ENCODE measurements around the gene ZNF175.

The ZNF175 gene

GRCh38 chr19:51564791-51565190 is 6.3 kb upstream of the ZNF175 start:
- Histone ChIP-seq H3K9me3 (ENCODE audit: control insufficient read depth, insufficient read depth, low read length) (no peaks in the 10 kb centered on the region), H3K36me3 (ENCODE audit: insufficient read depth, low read length) (no peaks in the 10 kb centered on the region), H3K4me1 (ENCODE audit: insufficient read depth, low read length) (no peaks in the 10 kb centered on the region), H3K9ac (ENCODE audit: low read depth, low read length) (no peak overlapping the region)

GRCh38 chr19:51565583-51565982 is 5.5 kb upstream of the ZNF175 start:
- Histone ChIP-seq H3K9ac (ENCODE audit: low read depth, low read length) (no peak overlapping the region), H3K36me3 (ENCODE audit: insufficient read depth, low read length) (no peaks in the 10 kb centered on the region), H3K9me3 (ENCODE audit: control insufficient read depth, insufficient read depth, low read length) (no peaks in the 10 kb centered on the region), H3K4me1 (ENCODE audit: insufficient read depth, low read length) (no peaks in the 10 kb centered on the region)

GRCh38 chr19:51566489-51567100 is 4.5 kb upstream of the ZNF175 start:
- H3K9me3 ChIP-seq (ENCODE audit: control insufficient read depth, insufficient read depth, low read length) = no peaks in the 10 kb centered on the region
- no peaks in the 10 kb centered on the region for H3K36me3 ChIP-seq (ENCODE audit: insufficient read depth, low read length)
- no peaks in the 10 kb centered on the region for H3K4me1 ChIP-seq (ENCODE audit: insufficient read depth, low read length)
- no peak overlapping the region for H3K9ac ChIP-seq (ENCODE audit: low read depth, low read length)

- H3K4me1 ChIP-seq (ENCODE audit: insufficient read depth, low read length) = no peaks in the 10 kb centered on the region; the same call in 1 of the 2 replicates
- H3K9ac ChIP-seq (ENCODE audit: low read depth, low read length) = no peak overlapping the region
- H3K36me3 ChIP-seq (ENCODE audit: insufficient read depth, low read length) = no peaks in the 10 kb centered on the region
- no peaks in the 10 kb centered on the region for H3K9me3 ChIP-seq (ENCODE audit: control insufficient read depth, insufficient read depth, low read length)
Observed at GRCh38 chr19:51567583-51567982, 3.5 kb upstream of the ZNF175 start.

GRCh38 chr19:51568456-51568855 is 2.6 kb upstream of the ZNF175 start:
- no peaks in the 10 kb centered on the region; the same call in 1 of the 2 replicates for H3K4me1 ChIP-seq (ENCODE audit: insufficient read depth, low read length)

GRCh38 chr19:51571599-51571998 is 516 bp downstream of the ZNF175 start:
- H3K9me3 ChIP-seq (ENCODE audit: control insufficient read depth, insufficient read depth, low read length) = no peaks in the 10 kb centered on the region
- H3K36me3 ChIP-seq (ENCODE audit: insufficient read depth, low read length) = peaks cover 3% of the 10 kb centered on the region; the same call in 1 of the 2 replicates
- H3K9ac ChIP-seq (ENCODE audit: low read depth, low read length) = peak overlapping the region; percentile 79
- no peaks in the 10 kb centered on the region; the same call in 1 of the 2 replicates for H3K4me1 ChIP-seq (ENCODE audit: insufficient read depth, low read length)

More at GRCh38 chr19:51568456-51568855, 2.6 kb upstream of the ZNF175 start:
- H3K9me3 ChIP-seq (ENCODE audit: control insufficient read depth, insufficient read depth, low read length) = no peaks in the 10 kb centered on the region
- peaks cover 3% of the 10 kb centered on the region; the same call in 1 of the 2 replicates for H3K36me3 ChIP-seq (ENCODE audit: insufficient read depth, low read length)
- H3K9ac ChIP-seq (ENCODE audit: low read depth, low read length) = no peak overlapping the region

GRCh38 chr19:51572410-51572809 is 1.3 kb downstream of the ZNF175 start:
- Histone ChIP-seq H3K9me3 (ENCODE audit: control insufficient read depth, insufficient read depth, low read length) (no peaks in the 10 kb centered on the region), H3K9ac (ENCODE audit: low read depth, low read length) (no peak overlapping the region), H3K4me1 (ENCODE audit: insufficient read depth, low read length) (no peaks in the 10 kb centered on the region; the same call in 1 of the 2 replicates)

GRCh38 chr19:51572908-51573307 is 1.8 kb downstream of the ZNF175 start:
- no peak overlapping the region for H3K9ac ChIP-seq (ENCODE audit: low read depth, low read length)
- no peaks in the 10 kb centered on the region; the same call in 1 of the 2 replicates for H3K4me1 ChIP-seq (ENCODE audit: insufficient read depth, low read length)

More at GRCh38 chr19:51572410-51572809, 1.3 kb downstream of the ZNF175 start:
- H3K36me3 ChIP-seq (ENCODE audit: insufficient read depth, low read length) = peaks cover 3% of the 10 kb centered on the region; the same call in 1 of the 2 replicates

GRCh38 chr19:51573331-51573730 is 2.2 kb downstream of the ZNF175 start:
- Histone ChIP-seq H3K9ac (ENCODE audit: low read depth, low read length) (no peak overlapping the region), H3K9me3 (ENCODE audit: control insufficient read depth, insufficient read depth, low read length) (no peaks in the 10 kb centered on the region)

More at GRCh38 chr19:51572908-51573307, 1.8 kb downstream of the ZNF175 start:
- H3K36me3 ChIP-seq (ENCODE audit: insufficient read depth, low read length) = peaks cover 3% of the 10 kb centered on the region; the same call in 1 of the 2 replicates
- no peaks in the 10 kb centered on the region for H3K9me3 ChIP-seq (ENCODE audit: control insufficient read depth, insufficient read depth, low read length)

GRCh38 chr19:51576850-51577249 is 5.8 kb downstream of the ZNF175 start:
- no peak overlapping the region for H3K9ac ChIP-seq (ENCODE audit: low read depth, low read length)
- H3K9me3 ChIP-seq (ENCODE audit: control insufficient read depth, insufficient read depth, low read length) = no peaks in the 10 kb centered on the region
- H3K36me3 ChIP-seq (ENCODE audit: insufficient read depth, low read length) = peaks cover 3% of the 10 kb centered on the region; the same call in 1 of the 2 replicates
- no peaks in the 10 kb centered on the region; the same call in 1 of the 2 replicates for H3K4me1 ChIP-seq (ENCODE audit: insufficient read depth, low read length)

More at GRCh38 chr19:51573331-51573730, 2.2 kb downstream of the ZNF175 start:
- Histone ChIP-seq H3K36me3 (ENCODE audit: insufficient read depth, low read length) (peaks cover 3% of the 10 kb centered on the region; the same call in 1 of the 2 replicates), H3K4me1 (ENCODE audit: insufficient read depth, low read length) (no peaks in the 10 kb centered on the region; the same call in 1 of the 2 replicates)

- Histone ChIP-seq H3K4me1 (ENCODE audit: insufficient read depth, low read length) (no peaks in the 10 kb centered on the region), H3K9ac (ENCODE audit: low read depth, low read length) (no peak overlapping the region), H3K36me3 (ENCODE audit: insufficient read depth, low read length) (peaks cover 8% of the 10 kb centered on the region; the same call in 1 of the 2 replicates), H3K9me3 (ENCODE audit: control insufficient read depth, insufficient read depth, low read length) (peaks cover 20% of the 10 kb centered on the region)
Observed at GRCh38 chr19:51586103-51586728, 15.1 kb downstream of the ZNF175 start.

GRCh38 chr19:51586799-51587198 is 15.7 kb downstream of the ZNF175 start:
- no peaks in the 10 kb centered on the region for H3K4me1 ChIP-seq (ENCODE audit: insufficient read depth, low read length)
- H3K36me3 ChIP-seq (ENCODE audit: insufficient read depth, low read length) = peaks cover 8% of the 10 kb centered on the region; the same call in 1 of the 2 replicates
- H3K9me3 ChIP-seq (ENCODE audit: control insufficient read depth, insufficient read depth, low read length) = peaks cover 20% of the 10 kb centered on the region
- no peak overlapping the region for H3K9ac ChIP-seq (ENCODE audit: low read depth, low read length)

GRCh38 chr19:51587264-51588191 is 16.4 kb downstream of the ZNF175 start:
- H3K36me3 ChIP-seq (ENCODE audit: insufficient read depth, low read length) = peaks cover 8% of the 10 kb centered on the region; the same call in 1 of the 2 replicates
- H3K9ac ChIP-seq (ENCODE audit: low read depth, low read length) = no peak overlapping the region
- H3K9me3 ChIP-seq (ENCODE audit: control insufficient read depth, insufficient read depth, low read length) = peaks cover 20% of the 10 kb centered on the region
- no peaks in the 10 kb centered on the region for H3K4me1 ChIP-seq (ENCODE audit: insufficient read depth, low read length)

- Histone ChIP-seq H3K36me3 (ENCODE audit: insufficient read depth, low read length) (peaks cover 8% of the 10 kb centered on the region; the same call in 1 of the 2 replicates), H3K9me3 (ENCODE audit: control insufficient read depth, insufficient read depth, low read length) (peaks cover 20% of the 10 kb centered on the region), H3K4me1 (ENCODE audit: insufficient read depth, low read length) (no peaks in the 10 kb centered on the region)
Observed at GRCh38 chr19:51589511-51589910, 18.4 kb downstream of the ZNF175 start.

More at GRCh38 chr19:51589511-51589910, 18.4 kb downstream of the ZNF175 start:
- no peak overlapping the region for H3K9ac ChIP-seq (ENCODE audit: low read depth, low read length)

Measured in ES-I3 (cell line).